Stimulated activated CD8-positive, alpha-beta memory T cell treated with anti-CD3 and anti-CD28 coated beads, Interleukin-15, amount 100 ng/mL, for 24 hours (primary cell): ENCODE measurements around the gene HNF1B.
"Not testable (repeated sequence)": the region's sequence is repeated elsewhere in the genome, so short reads cannot be mapped to it uniquely, and the experiment has no call there.

Experiments
- DNase-seq: peaks from one replicate; pipeline ENCODE4 v3.0.0-alpha.2; 2020; ENCODE audit warnings: low read depth

Gene HNF1B

GRCh38 chr17:37701496-37701898, 43.4 kb downstream of the HNF1B start:
- DNase-seq, result peak; percentile 6

DNA sequence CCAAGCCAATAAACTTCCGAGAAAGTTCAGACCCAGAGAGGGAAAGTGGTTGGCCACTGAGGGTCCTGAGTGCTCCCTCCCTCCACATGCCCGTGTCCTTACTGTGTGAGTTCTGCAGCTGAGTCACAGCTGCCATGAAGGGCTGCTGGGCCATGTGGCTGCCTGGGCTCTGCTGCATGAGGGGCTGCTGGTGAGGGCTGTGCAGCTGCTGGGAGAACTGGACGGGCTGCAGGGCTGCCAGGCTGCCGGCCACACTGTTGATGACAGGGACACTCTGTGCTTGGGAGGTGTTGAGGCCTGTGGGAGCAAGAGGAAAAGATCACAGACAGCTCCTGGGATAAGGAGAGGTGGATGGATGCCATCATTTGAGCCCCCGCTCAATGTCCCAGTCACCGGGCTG, 44.0 kb downstream of the HNF1B start:
- DNase-seq, result no peak

GRCh38 chr17:37699285-37699973, 45.4 kb downstream of the HNF1B start:
- DNase-seq, result no peak

DNA sequence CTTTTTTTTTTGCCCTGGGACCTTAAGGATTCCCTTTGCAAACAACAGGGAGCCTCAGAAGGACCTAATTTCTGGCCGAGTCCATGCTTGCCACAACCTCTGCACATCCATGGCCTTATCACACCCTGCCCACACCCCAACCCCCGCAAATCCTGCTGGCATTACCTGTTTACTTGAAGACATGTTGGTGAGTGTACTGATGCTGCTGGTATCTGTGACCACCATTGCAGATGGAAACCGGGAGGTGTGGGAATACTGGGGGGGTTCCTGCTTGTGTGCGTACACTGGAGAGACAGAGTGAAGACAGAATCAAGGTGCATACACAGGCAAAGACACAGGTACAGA, 46.0 kb downstream of the HNF1B start:
- no peak for DNase-seq

DNA sequence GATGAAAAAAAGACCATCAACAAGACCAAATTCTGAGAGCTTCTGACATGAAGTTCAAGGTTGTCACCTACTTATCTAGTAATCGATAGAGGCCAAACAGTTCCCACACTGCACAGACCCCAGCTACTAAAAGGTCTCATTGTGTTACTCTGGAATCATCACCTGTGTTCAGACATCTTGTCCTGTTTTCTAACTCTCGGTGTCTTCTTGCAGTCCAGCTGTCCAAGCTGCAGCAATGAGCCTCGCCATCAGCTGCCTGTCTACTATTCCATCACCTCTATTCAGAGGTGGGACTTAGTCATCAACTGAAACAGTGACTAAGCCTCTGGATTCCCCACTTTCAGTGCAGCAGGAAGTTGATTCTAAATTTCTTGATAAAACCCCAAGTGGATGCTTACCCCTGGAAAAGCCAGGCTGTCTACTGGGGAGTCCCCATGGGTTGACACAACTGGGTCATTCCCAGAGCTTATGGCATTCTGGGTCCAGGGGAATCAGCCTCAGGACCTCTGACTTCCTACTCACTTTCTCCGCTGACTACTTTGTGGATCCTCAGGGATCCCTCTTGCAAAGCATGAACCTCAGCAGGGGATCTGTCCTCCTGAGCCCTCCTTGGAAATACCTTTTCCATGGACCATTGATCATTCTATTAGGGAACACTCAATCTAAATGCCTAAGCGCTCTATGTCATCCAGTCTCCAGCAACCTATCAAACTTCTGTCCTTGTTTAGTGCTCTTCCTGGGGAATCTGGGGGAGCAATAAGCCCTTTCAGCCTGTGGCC, 46.5 kb downstream of the HNF1B start:
- DNase-seq, result no peak

DNA sequence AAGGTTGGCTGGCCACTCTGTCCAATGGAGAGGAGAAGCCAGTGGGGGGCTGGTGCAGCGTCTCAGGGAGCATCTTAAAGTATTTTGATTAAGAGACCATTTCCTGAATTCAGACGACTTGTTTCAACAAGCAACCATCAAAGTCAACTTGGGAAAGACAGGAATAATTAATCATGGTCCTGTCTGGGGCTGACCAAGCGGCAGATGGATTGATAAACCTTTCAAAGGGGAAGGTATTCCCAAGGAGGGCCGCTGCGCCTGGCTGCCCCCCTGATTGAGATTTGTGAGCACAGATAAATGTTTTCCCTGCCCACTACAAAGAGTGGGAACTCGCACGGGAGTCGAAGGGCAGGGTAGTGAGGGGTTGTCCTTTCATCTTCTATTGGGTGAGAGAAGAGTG, 47.5 kb downstream of the HNF1B start:
- DNase-seq, result no peak

- DNase-seq, result no peak
Measured at GRCh38 chr17:37696366-37696765, 48.5 kb downstream of the HNF1B start.

GRCh38 chr17:37695726-37696125, 49.1 kb downstream of the HNF1B start:
- no peak for DNase-seq

- no peak for DNase-seq
Measured at GRCh38 chr17:37694734-37695133, 50.1 kb downstream of the HNF1B start.

DNA sequence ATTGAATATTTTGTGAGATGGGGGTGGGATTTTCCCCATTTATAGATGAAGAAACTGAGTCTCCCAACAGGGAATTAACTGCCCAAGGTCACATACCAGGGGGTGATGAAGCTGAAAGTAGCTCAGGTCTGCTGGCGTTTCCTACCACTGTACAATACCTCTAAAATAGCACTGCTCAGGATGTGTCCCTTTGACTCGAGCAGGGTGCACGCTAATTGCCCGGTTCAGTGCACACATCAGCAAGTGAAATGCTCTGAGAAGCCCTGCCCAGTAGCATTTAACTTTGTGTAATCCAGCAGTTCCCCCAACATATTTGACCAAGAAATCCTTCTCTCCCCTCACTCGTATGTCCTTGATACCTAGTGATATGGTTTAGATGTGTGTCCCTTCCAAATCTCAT, 51.5 kb downstream of the HNF1B start:
- no peak for DNase-seq

DNA sequence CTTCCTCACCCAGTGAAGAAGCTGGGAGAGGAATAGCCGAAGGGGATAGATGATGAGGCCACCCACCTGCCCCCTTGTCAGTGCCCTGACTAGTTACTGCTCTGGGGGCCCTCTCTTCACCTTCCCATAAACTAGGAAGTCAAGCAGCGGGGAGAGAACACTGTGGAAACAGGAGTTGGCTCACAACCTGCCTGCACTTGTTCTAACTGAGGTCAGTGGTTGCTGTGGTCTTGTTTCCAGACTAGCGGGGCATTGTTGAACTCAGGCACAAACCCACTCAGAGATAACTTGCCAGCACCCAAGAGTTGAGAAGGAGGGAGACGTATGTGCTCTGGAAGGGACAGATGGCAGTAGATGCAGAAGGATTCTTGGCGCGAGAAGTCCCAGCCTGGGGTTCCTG, 53.1 kb downstream of the HNF1B start:
- DNase-seq, result no peak

GRCh38 chr17:37689317-37689716, 55.5 kb downstream of the HNF1B start:
- no peak for DNase-seq

GRCh38 chr17:37683454-37683984, 61.3 kb downstream of the HNF1B start:
- no peak for DNase-seq

DNA sequence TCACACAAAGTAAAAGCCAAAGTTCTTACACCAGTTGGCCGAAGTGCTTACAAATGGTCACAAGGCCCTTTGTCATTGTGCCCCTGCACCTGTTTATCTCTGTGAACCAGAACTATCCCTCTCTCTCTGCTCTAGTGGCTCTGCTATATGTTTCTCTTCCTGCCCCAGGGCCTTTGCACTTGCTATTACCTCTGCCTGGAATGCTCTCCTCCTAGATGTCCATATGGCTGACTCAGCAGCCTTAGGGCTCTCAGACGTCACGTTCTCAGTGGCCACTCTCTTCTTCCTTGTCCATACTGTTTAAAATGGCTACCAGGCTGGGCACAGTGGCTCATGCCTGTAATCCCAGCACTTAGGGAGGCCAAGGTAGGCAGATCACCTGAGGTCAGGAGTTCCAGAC, 62.9 kb downstream of the HNF1B start:
- DNase-seq, result no peak

- not testable (repeated sequence) for DNase-seq
Measured at GRCh38 chr17:37679995-37680394, 64.9 kb downstream of the HNF1B start.

DNA sequence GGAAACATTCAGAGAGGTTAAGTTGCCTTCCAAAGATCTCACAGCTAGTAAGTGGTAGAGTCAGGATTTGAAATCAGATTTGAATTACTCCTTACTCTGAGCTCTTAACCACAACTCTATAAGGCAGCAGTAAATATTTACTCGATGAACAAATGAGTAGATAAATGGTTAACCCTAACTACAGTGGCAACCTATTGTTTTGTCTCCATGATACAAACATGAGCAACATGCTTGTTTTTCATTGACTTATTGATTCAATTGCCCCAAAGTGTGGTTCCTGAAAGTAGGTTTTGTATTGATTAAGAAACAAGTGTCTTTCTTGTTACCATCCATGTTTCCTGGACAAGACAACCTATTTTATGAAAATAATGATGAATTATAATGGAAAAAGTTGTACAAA, 66.8 kb downstream of the HNF1B start:
- DNase-seq, result no peak

GRCh38 chr17:37677021-37677420, 67.8 kb downstream of the HNF1B start:
- no peak for DNase-seq

GRCh38 chr17:37676115-37676925, 68.5 kb downstream of the HNF1B start:
- DNase-seq, result no peak

- DNase-seq, result no peak
Measured at GRCh38 chr17:37674511-37674910, 70.3 kb downstream of the HNF1B start.

GRCh38 chr17:37673386-37673785, 71.5 kb downstream of the HNF1B start:
- no peak for DNase-seq

- no peak for DNase-seq
Measured at GRCh38 chr17:37672548-37673078, 72.2 kb downstream of the HNF1B start.

DNA sequence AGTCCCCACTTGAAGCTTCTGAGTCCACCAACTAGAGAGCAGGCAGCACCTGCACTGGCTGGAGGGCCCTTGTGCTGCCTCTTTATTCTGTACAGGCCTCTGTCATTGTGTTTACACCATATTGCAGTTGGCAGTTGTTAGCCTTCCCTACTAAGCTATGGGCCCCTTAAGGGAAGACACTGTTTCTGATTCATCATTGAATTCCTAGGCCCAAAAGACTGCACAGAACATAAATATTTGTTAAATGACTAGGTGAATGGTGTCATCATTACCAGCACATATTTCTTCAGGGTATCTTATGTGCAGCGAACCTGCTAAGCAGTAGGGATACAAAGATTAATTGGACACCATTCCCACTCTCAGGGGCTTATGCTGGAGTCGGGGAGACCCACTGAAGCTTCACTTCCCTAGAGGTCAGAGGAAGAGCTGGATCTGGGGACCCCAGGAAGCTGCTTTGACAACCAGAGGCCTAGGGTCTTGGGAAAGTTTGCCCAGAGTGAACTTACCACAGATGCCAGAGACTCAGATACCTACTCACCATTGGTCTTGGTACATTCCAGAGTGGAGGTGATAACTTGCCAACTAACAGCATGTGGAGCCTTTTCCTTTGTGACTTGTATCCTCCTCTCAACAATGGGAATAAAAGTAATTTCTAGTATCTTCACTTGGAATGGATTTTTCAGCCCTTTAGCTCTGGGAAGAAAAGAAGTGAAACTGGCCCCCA, 72.9 kb downstream of the HNF1B start:
- no peak for DNase-seq
